GM21737 (cell line): ENCODE data around the gene ENHO.

ENCODE experiments used
- ATAC-seq: cut with Tn5 transposase; IDR thresholded peaks from one replicate; pipeline ENCODE4 v1.9.1; 2021; ENCODE audit warnings: mild to moderate bottlenecking, moderate library complexity; ENCODE audit not compliant: unreplicated experiment

The ENHO gene

GRCh38 chr9:34508463-34508862 lies 14.3 kb downstream of the ENHO start:
- ATAC-seq = no peak

- no peak for ATAC-seq
These were observed 14.8 kb downstream of the ENHO start for GRCh38 chr9:34507966-34508365.

GRCh38 chr9:34507556-34507955 lies 15.2 kb downstream of the ENHO start:
- no peak for ATAC-seq

- no peak for ATAC-seq
These were observed 16.2 kb downstream of the ENHO start for GRCh38 chr9:34506623-34507022.

DNA sequence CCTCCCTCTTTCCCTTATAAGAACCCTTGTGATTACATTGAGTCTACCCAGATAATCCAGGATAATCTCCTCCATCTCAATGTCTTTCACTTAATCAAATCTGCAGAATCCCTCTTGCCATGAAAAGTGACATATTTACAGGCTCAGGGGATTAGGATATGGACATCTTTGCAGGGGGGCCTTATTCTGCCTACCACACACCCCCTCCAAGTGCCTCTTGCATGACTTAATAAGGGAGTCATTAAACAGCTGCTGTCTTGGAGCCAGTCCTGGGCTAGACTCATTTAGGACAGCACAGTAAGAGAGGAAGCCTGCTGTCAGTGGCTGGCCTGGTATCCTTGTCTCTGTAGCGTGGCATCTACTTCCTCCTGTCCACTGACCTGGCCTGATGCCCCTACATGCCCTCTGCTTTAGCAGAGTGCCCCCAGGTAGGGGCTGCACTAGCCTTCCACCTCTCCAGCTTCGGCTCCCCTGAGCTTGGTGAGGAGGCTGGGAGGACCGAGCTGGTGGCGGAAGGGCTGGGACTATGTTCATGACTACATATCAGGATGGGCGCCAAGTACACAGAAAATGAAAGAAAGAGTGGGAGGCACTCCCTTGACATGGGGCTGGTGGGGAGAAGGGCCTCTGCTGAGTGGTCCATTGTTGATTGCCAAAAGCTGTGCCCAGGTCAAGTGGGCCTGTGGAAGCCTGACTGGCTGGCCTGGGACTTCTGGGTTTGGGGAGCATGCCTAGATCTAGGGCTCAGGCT lies 17.2 kb downstream of the ENHO start:
- no peak for ATAC-seq

DNA sequence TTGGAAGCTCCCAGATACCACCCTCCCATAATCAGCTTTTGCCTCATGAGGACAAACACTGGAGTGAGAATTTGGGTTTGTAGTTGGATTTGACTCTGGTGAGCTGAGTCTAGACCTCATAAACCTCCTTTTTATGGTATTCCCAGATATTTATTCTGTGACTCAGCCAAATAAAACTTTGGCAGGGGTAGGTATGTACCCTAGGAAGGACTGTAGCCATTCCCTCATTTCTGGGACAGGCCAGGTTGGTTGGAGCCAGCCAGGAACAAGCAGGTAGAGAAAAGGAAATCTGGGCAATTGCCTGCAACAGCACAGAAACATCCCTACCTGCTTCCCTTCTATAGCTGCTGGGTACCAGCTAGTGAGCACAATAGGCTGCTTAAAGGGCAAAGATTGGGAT lies 19.4 kb downstream of the ENHO start:
- ATAC-seq = no peak

DNA sequence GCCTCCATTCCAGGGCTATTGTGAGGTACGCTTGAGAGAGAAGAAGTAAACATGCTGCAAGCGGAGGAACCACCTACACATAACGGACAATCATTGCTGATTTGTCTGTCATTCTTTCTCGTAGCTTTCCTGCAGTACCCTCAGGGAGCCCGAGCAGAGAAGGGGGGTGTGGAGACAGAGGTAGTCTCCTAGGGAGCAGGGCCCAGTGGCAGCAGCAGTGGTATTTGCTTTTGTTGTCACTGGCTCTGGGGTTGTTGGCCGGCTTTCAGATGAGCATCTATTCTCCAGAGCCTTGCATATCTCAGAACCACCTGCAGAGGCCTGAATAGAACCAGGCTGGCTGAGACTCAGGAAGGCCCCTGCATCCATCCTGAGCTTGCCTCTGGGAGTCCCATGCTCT lies 19.9 kb downstream of the ENHO start:
- no peak for ATAC-seq

GRCh38 chr9:34502471-34502870 lies 20.3 kb downstream of the ENHO start:
- no peak for ATAC-seq

- no peak for ATAC-seq
These were observed 20.8 kb downstream of the ENHO start for GRCh38 chr9:34501889-34502425.

DNA sequence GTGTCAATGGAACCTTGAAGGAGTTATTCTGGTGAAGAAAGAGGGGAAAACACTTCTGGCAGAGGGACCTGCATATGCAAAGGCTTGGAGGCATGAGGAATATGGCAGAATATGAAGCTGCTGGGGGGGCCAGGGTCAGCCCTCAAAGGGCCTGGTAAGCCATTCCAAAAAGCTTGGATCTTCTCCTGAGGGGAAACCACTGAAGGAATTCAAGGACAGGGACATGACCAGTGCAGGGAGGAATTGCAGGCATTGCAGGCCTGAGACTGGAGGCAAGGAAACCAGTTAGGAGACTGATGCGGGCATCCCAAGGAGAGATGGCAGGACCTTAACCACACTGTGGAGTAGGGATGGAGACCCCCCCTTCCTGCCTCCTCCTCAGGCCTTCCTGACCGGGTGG lies 21.4 kb downstream of the ENHO start:
- no peak for ATAC-seq

DNA sequence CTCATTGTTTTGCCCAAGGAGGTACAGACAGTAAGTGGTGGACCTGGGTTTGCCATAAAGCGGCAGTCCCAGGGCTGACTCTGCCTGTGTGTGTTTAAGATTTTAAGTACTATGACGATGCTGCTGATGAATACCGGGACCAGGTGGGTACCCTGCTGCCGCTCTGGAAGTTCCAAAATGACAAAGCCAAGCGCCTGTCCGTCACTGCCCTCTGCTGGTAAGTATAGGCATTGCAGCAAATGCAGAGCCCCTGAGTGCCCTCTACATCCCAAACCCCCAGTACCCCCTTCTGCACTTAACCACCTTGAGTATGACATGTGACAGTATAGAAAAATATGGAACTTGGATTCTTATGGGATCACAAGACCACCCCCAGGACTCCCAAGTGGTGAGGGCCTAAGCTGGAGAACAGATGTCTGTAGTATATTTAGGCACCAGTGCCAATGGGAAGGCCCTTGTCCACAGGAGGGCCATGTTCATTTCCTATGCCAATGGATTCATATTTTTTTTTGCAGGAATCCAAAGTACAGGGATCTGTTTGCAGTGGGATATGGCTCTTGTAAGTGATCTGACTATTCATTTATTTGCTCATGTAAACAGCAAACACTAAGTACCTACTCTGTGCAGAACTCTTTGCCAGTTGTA lies 22.0 kb downstream of the ENHO start:
- no peak for ATAC-seq

GRCh38 chr9:34499076-34499475 lies 23.7 kb downstream of the ENHO start:
- no peak for ATAC-seq

GRCh38 chr9:34498553-34498952 lies 24.2 kb downstream of the ENHO start:
- no peak for ATAC-seq

DNA sequence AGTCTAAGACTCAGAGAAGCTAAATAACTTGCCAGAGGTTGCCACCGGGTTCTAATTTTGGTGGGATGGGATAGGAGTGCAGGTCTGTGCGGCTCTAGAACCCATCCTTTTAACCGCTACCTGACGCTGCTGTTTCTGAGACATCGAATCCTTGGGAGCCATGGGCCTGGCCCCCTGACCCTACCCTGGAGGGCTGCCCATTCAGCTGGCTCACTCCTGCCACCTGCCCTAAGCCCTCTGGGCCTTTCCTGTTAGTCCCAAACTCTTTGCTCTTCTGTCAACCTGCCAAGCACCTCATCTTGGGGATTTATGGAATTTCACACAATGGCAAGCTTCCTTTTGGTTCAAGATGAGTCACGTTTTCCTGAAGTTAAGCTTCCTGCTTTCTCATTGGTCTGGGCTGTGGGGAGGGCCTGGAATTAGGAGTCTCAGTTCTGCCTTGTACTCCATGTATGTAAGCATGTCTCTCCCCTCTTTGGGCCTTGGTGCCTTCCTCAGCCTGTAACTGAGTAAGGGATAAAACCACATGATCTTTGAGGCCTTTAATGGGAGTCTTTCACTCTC lies 26.6 kb downstream of the ENHO start:
- no peak for ATAC-seq

DNA sequence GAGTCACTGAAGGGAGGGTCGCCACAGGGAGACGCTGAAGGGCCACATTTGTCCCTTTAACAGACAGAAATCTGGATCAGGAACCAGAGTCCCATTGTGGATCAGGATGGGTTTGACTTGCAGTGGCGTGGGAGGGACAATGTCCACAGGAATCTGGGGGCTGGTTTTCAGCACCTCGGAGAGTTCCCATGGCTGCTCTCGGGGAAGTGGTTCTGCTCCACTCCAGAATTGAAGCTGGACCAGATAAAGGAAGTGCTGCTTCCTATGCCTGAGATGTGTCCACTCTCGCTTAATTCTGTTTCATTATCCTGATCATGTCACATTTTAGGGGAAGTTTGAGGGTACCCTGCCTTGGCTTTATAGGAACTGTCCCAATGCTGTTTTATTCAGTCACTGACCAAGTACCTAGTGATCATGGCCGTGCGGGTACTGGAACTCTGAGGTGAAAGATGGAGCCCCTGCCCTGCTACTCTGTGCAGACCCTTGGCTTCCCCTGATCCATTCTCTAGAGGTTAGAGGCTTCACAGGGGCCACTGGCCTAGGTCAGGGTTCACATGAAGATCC lies 28.7 kb downstream of the ENHO start:
- ATAC-seq = no peak

DNA sequence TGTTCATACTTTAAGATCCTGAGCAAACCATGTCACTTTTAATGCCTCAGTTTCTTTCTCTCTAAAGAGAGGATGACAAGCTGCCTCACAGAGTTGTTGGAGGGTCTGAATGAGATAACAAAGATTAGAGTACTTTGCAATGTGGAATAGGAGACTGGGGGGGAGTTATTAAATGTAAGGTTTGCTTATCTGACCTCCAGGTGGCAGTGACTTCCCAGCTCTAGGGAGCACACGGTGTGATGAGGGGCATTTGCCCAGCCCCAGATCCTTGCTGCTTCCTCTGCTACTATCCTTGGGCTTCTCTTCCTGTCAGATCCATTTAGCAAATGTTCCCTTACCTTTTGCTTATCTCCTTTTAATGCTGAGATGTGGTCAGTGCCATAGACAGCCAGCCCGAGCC lies 30.7 kb downstream of the ENHO start:
- ATAC-seq = no peak

- no peak for ATAC-seq
These were observed 31.2 kb downstream of the ENHO start for GRCh38 chr9:34491596-34491995.

- no peak for ATAC-seq
These were observed 32.0 kb downstream of the ENHO start for GRCh38 chr9:34490760-34491159.

DNA sequence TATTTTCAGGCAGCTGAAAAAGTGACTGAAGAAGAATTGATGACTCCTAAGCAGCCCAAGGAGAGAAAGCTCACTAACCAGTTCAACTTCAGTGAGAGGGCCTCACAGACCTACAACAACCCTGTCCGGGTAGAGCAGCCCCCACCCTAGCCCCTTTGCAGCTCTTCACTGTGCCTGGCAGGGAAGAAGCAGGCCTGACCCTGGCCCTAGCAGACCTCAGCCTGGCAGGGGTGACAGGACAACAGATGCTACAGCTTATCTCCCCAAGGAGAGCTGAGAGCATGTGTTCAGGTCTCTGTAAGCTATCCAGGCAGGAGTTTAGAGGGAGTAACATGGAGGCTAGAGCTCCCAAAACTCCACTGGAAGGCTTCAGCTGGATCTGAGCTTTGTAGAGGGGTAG lies 32.4 kb downstream of the ENHO start:
- ATAC-seq = no peak

GRCh38 chr9:34486572-34486971 lies 36.2 kb downstream of the ENHO start:
- ATAC-seq = no peak

DNA sequence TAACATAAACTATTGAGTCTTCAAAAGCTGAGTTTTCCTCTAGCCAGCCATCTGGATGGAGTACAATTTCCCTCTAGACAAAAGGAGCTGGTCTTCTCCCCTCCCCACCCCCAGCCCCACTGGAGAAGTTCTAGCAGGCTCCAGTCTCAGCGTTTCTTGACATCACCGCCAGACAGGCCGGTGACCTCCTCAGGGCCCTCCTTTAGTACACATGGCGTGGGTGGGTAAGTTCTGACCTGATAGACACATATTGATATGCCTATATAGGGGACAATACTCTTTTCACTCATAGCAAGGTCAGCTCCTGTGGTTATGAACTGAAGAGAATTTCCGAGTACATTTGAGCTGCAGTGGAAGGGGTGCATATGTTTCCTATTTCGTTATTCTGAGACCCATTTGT lies 37.0 kb downstream of the ENHO start:
- ATAC-seq = no peak

- no peak for ATAC-seq
These were observed 38.1 kb downstream of the ENHO start for GRCh38 chr9:34484678-34485077.
